Glutamatergic neuron (in vitro differentiated cells): Measurements from ENCODE around the gene ESYT2. TPM values are rescaled to one million over a fixed set of nuclear protein-coding genes. Genes with fewer than 3 reads are reported as not detected.

Experiments
- DNase-seq: peaks from one replicate; pipeline ENCODE4 v3.0.0; 2022
- H3K27ac Mint-ChIP-seq: one replicate; pipeline ENCODE4 v1.8.0; 2020; ENCODE audit warnings: mild to moderate bottlenecking, mixed read lengths, inconsistent platforms; ENCODE audit not compliant: unreplicated experiment
- H3K27me3 Mint-ChIP-seq: one replicate; pipeline ENCODE4 v1.8.0; 2020; ENCODE audit warnings: mild to moderate bottlenecking, moderate library complexity, mixed read lengths, inconsistent platforms; ENCODE audit not compliant: unreplicated experiment
- H3K36me3 Mint-ChIP-seq: one replicate; pipeline ENCODE4 v1.8.0; 2020; ENCODE audit warnings: mild to moderate bottlenecking, mixed read lengths, inconsistent platforms; ENCODE audit not compliant: unreplicated experiment
- H3K4me1 Mint-ChIP-seq: one replicate; pipeline ENCODE4 v1.8.0; 2020; ENCODE audit warnings: mild to moderate bottlenecking, low read depth, mixed read lengths, inconsistent platforms; ENCODE audit not compliant: unreplicated experiment
- H3K4me3 Mint-ChIP-seq: one replicate; pipeline ENCODE4 v1.8.0; 2020; ENCODE audit warnings: mild to moderate bottlenecking, mixed read lengths, inconsistent platforms; ENCODE audit not compliant: unreplicated experiment
- H3K9me3 Mint-ChIP-seq: one replicate; pipeline ENCODE4 v1.8.0; 2020; ENCODE audit warnings: mild to moderate bottlenecking, moderate library complexity, mixed read lengths, inconsistent platforms; ENCODE audit not compliant: unreplicated experiment
- CTCF ChIP-seq: fragments of 200-600 bp; sonication (generic); IDR thresholded peaks from one replicate; pipeline ENCODE4 v1.5.0; 2021; ENCODE audit not compliant: partially characterized antibody, unreplicated experiment
- total RNA-seq: library from RNA; stranded (reverse); fragmentation: NEBNext Ultra II Directional; extraction: Animal tissue kit (Norgen Biotek cat#: 25700); gene quantifications from one replicate; pipeline ENCODE4 v1.2.1, GENCODE V29; 2021; ENCODE audit not compliant: unreplicated experiment

ESYT2 gene
- total RNA-seq, 1 donor from 2014 or later, result 41.9 TPM

GRCh38 chr7:158759245-158759614 lies 70.1 kb downstream of the ESYT2 start:
- no peak for TF ChIP-seq CTCF
- Mint-ChIP-seq H3K4me3 (no peak overlapping the region), H3K9me3 (peaks cover 3% of the 10 kb centered on the region), H3K27me3 (peaks cover 5% of the 10 kb centered on the region), H3K27ac (no peak overlapping the region), H3K4me1 (peaks cover 3% of the 10 kb centered on the region), H3K36me3 (peaks cover 7% of the 10 kb centered on the region)
- no peak for DNase-seq

GRCh38 chr7:158758586-158759244 lies 70.6 kb downstream of the ESYT2 start:
- TF ChIP-seq CTCF, result no peak
- Mint-ChIP-seq H3K4me1 (peaks cover 3% of the 10 kb centered on the region), H3K36me3 (peaks cover 10% of the 10 kb centered on the region), H3K9me3 (peaks cover 3% of the 10 kb centered on the region), H3K27me3 (peaks cover 5% of the 10 kb centered on the region), H3K4me3 (no peak overlapping the region), H3K27ac (no peak overlapping the region)
- no peak for DNase-seq

- peaks cover 5% of the 10 kb centered on the region for H3K27me3 Mint-ChIP-seq
- no peak overlapping the region for H3K27ac Mint-ChIP-seq
- H3K9me3 Mint-ChIP-seq, result peaks cover 3% of the 10 kb centered on the region
- H3K4me1 Mint-ChIP-seq, result peaks cover 3% of the 10 kb centered on the region
- H3K36me3 Mint-ChIP-seq, result peaks cover 12% of the 10 kb centered on the region
- no peak for DNase-seq
- H3K4me3 Mint-ChIP-seq, result no peak overlapping the region
- TF ChIP-seq CTCF, result no peak
These were observed 71.8 kb downstream of the ESYT2 start for GRCh38 chr7:158757404-158757989.

GRCh38 chr7:158754746-158755444 lies 74.4 kb downstream of the ESYT2 start:
- H3K9me3 Mint-ChIP-seq, result no peaks in the 10 kb centered on the region
- TF ChIP-seq CTCF, result no peak
- H3K27ac Mint-ChIP-seq, result no peak overlapping the region
- DNase-seq, result no peak
- peaks cover 12% of the 10 kb centered on the region for H3K36me3 Mint-ChIP-seq
- peaks cover 3% of the 10 kb centered on the region for H3K4me1 Mint-ChIP-seq
- no peak overlapping the region for H3K4me3 Mint-ChIP-seq
- H3K27me3 Mint-ChIP-seq, result peaks cover 2% of the 10 kb centered on the region

GRCh38 chr7:158753900-158754299 lies 75.4 kb downstream of the ESYT2 start:
- no peak for TF ChIP-seq CTCF
- Mint-ChIP-seq H3K9me3 (no peaks in the 10 kb centered on the region), H3K4me3 (no peak overlapping the region), H3K4me1 (peaks cover 3% of the 10 kb centered on the region), H3K27me3 (peaks cover 2% of the 10 kb centered on the region), H3K36me3 (peaks cover 12% of the 10 kb centered on the region), H3K27ac (no peak overlapping the region)
- no peak for DNase-seq
